Fibroblast of lung (primary cell): ENCODE data around the gene EDDM13. TPM values are rescaled to one million over a fixed set of nuclear protein-coding genes. Genes with fewer than 3 reads are reported as not detected.
A peak's percentile ranks its signal among the peaks of the same experiment; 100 is the strongest.
"Not testable (repeated sequence)": the region's sequence is repeated elsewhere in the genome, so short reads cannot be mapped to it uniquely, and the experiment has no call there.

ENCODE experiments used
- DNase-seq, 2 donors: peaks; one replicate each; pipeline versions ENCODE4 v3.0.0 to v3.0.0-alpha.2; 2010; ENCODE audit warnings: low read depth in 2 of 2
- H2AFZ ChIP-seq: 2 replicates; pipeline ENCODE4 v1.5.1; 2012; ENCODE audit warnings: low read length, control low read depth, inconsistent platforms
- H3K27ac ChIP-seq: 2 replicates; pipeline ENCODE4 v1.5.1; 2011; ENCODE audit warnings: low read length, control low read depth; ENCODE audit not compliant: insufficient read depth
- H3K27me3 ChIP-seq: 2 replicates; pipeline ENCODE4 v1.5.1; 2011; ENCODE audit warnings: mild to moderate bottlenecking, low read length; ENCODE audit not compliant: control insufficient read depth, insufficient read depth
- H3K36me3 ChIP-seq: 2 replicates; pipeline ENCODE4 v1.5.1; 2011; ENCODE audit warnings: low read length; ENCODE audit not compliant: control insufficient read depth, insufficient read depth
- H3K4me1 ChIP-seq: 2 replicates; pipeline ENCODE4 v1.5.1; 2011; ENCODE audit warnings: low read length; ENCODE audit not compliant: control insufficient read depth, insufficient read depth; ENCODE audit errors: extremely low read depth
- H3K4me2 ChIP-seq: 2 replicates; pipeline ENCODE4 v1.5.1; 2011; ENCODE audit warnings: low read length, control low read depth; ENCODE audit not compliant: insufficient read depth; ENCODE audit errors: extremely low read depth
- H3K4me3 ChIP-seq, 4 experiments: fragments of 200-600 bp in 1 of 4; sonication (generic) in 1 of 4; replicated peaks in 1 of 4; 2 replicates each; pipeline ENCODE4 v1.5.1; 2011 to 2016; ENCODE audit warnings: low read length in 4 of 4, low read depth in 3 of 4, mild to moderate bottlenecking in 3 of 4, control low read depth in 2 of 4, inconsistent platforms in 1 of 4, mixed read lengths in 1 of 4; ENCODE audit not compliant: insufficient read depth in 1 of 4; ENCODE audit errors: control extremely low read depth in 1 of 4
- H3K79me2 ChIP-seq: 2 replicates; pipeline ENCODE4 v1.5.1; 2012; ENCODE audit warnings: mild to moderate bottlenecking, low read length, inconsistent platforms; ENCODE audit not compliant: control insufficient read depth, insufficient read depth
- H3K9ac ChIP-seq: 2 replicates; pipeline ENCODE4 v1.5.1; 2011; ENCODE audit warnings: mild to moderate bottlenecking, low read length, control low read depth; ENCODE audit not compliant: insufficient read depth
- H3K9me3 ChIP-seq: 2 replicates; pipeline ENCODE4 v1.5.1; 2012; ENCODE audit warnings: low read depth, low read length; ENCODE audit not compliant: control insufficient read depth, insufficient read depth
- H4K20me1 ChIP-seq: 2 replicates; pipeline ENCODE4 v1.5.1; 2011; ENCODE audit warnings: low read length; ENCODE audit not compliant: control insufficient read depth, insufficient read depth; ENCODE audit errors: extremely low read depth
- EZH2 ChIP-seq: IDR thresholded peaks from 2 replicates; pipeline ENCODE4 v1.5.1; 2012; ENCODE audit warnings: low read length, control low read depth, mild to moderate bottlenecking; ENCODE audit errors: missing control alignments
- polyA plus RNA-seq, 2 donors: library from polyadenylated mRNA; depleted of rRNA in 1 of 2; stranded (reverse) in 1 of 2; unstranded in 1 of 2; fragments of >200 nt; gene quantifications; 2 replicates each; pipeline ENCODE4 v1.2.1, GENCODE V29; 2011 to 2012; ENCODE audit warnings: missing spikeins in 1 of 2
- total RNA-seq: library from RNA; depleted of rRNA; stranded (reverse); fragments of >200 nt; gene quantifications from 2 replicates; pipeline ENCODE4 v1.2.1, GENCODE V29; 2014
- TF ChIP-seq, protein P1 (sequence below), 2 donors: IDR thresholded peaks in 1 of 2; conservative IDR thresholded peaks in 1 of 2; 1 replicate in 1 of 2; 2 replicates in 1 of 2; pipeline ENCODE4 v1.5.1; 2011 to 2012; ENCODE audit warnings: low read length in 2 of 2, control low read depth in 1 of 2, inconsistent platforms in 1 of 2, low read depth in 1 of 2, mild to moderate bottlenecking in 1 of 2

EDDM13 gene
- total and polyA plus RNA-seq, 2 donors (not counting 1 experiment from before 2014, with no cell fraction given): not detected

DNA sequence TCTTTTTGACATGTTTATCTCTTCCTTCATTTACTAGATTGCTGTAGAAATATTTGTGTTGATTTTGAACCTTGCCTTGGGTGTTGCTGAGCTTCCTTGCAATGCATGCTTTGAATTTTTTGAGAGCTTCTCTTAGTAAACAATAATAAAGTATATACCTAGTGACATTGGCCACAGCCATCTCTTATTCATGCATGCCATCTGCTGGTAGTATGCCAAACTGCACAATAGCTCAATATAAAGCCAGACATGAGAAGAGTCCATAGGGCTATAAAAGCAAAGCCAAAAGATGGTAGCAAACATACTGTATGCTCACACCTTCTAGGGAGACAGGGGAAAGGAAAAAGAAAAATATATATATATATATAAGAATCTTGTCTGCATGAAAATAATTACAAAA lies 61.0 kb downstream of the EDDM13 start:
- Histone ChIP-seq H3K9ac (no peak overlapping the region), H3K27me3 (no peaks in the 10 kb centered on the region), H3K4me2 (no peak overlapping the region), H2AFZ (no peak overlapping the region), H3K27ac (no peak overlapping the region), H3K4me3 (no peak overlapping the region), H3K9me3 (no peaks in the 10 kb centered on the region), H4K20me1 (no peaks in the 10 kb centered on the region), H3K79me2 (no peaks in the 10 kb centered on the region), H3K36me3 (no peaks in the 10 kb centered on the region), H3K4me1 (no peaks in the 10 kb centered on the region)
- TF ChIP-seq, protein P1, sequence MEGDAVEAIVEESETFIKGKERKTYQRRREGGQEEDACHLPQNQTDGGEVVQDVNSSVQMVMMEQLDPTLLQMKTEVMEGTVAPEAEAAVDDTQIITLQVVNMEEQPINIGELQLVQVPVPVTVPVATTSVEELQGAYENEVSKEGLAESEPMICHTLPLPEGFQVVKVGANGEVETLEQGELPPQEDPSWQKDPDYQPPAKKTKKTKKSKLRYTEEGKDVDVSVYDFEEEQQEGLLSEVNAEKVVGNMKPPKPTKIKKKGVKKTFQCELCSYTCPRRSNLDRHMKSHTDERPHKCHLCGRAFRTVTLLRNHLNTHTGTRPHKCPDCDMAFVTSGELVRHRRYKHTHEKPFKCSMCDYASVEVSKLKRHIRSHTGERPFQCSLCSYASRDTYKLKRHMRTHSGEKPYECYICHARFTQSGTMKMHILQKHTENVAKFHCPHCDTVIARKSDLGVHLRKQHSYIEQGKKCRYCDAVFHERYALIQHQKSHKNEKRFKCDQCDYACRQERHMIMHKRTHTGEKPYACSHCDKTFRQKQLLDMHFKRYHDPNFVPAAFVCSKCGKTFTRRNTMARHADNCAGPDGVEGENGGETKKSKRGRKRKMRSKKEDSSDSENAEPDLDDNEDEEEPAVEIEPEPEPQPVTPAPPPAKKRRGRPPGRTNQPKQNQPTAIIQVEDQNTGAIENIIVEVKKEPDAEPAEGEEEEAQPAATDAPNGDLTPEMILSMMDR (conservative IDR thresholded peaks at IDR 0.05 in 1 of 2, IDR thresholded peaks at IDR 0.05 in 1 of 2; ENCODE audit: low read depth in 1 of 2, low read length in 2 of 2): peak; percentile 70 to 75
- TF ChIP-seq EZH2: no peak
- peak; percentile 29 to 62 for DNase-seq

DNA sequence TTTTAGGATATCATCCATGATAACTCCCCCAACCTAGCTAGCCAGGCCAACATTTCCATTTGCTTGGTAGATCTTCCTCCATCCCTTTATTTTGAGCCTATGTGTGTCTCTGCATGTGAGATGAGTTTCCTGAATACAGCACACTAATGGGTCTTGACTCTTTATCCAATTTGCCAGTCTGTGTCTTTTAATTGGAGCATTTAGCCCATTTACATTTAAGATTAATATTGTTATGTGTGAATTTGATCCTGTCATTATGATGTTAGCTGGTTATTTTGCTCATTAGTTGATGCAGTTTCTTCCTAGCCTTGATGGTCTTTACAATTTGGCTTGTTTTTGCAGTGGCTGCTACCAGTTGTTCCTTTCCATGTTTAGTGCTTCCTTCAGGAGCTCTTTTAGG lies 62.8 kb downstream of the EDDM13 start:
- not testable (repeated sequence) for H3K9ac ChIP-seq, H3K79me2 ChIP-seq, DNase-seq, H4K20me1 ChIP-seq, H3K4me2 ChIP-seq, H3K27ac ChIP-seq, H3K36me3 ChIP-seq, H3K27me3 ChIP-seq, H3K4me1 ChIP-seq, H3K9me3 ChIP-seq, H2AFZ ChIP-seq, H3K4me3 ChIP-seq

DNA sequence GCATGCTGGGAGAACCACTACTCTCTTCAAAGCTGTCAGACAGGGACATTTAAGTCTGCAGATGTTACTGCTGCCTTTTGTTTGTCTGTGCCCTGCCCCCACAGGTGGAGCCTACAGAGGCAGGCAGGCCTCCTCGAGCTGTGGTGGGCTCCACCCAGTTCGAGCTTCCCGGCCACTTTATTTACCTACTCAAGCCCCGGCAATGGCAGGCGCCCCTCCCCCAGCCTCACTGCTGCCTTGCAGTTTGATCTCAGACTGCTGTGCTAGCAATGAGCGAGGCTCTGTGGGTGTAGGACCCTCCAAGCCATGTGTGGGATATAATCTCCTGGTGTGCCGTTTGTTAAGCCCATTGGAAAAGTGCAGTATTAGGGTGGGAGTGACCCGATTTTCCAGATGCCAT lies 64.5 kb downstream of the EDDM13 start:
- H3K79me2 ChIP-seq, H3K27ac ChIP-seq, H4K20me1 ChIP-seq, H3K4me3 ChIP-seq, H3K27me3 ChIP-seq, H3K9me3 ChIP-seq, H2AFZ ChIP-seq, DNase-seq, H3K36me3 ChIP-seq, H3K9ac ChIP-seq, H3K4me1 ChIP-seq, H3K4me2 ChIP-seq: not testable (repeated sequence)

DNA sequence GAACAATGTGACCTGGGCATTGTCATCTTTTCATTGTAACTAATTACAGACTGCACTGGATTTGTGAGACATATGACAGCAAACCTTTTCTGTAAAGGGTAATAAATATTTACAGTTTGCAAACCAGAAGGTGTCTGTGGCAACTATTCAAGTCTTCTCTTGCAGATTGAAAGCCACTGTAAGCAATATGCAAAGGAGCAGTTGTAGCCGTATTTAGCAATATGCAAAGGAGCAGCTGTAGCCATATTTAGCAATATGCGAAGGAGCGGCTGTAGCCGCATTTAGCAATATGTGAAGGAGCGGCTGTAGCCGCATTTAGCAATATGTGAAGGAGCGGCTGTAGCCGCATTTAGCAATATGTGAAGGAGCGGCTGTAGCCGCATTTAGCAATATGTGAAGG lies 66.5 kb downstream of the EDDM13 start:
- not testable (repeated sequence) for H4K20me1 ChIP-seq, H3K36me3 ChIP-seq, H3K9ac ChIP-seq, H3K9me3 ChIP-seq, H3K4me3 ChIP-seq, H3K27ac ChIP-seq, H3K27me3 ChIP-seq, H3K4me2 ChIP-seq, H3K79me2 ChIP-seq, H2AFZ ChIP-seq, DNase-seq, H3K4me1 ChIP-seq
